Stimulated activated CD4-positive, alpha-beta T cell treated with anti-CD3 and anti-CD28 coated beads, Interleukin-15, amount 100 ng/mL, for 1 hour (primary cell): ENCODE measurements around the gene SVIP.

ENCODE experiments used
- DNase-seq, 2 donors: peaks; one replicate each; pipeline ENCODE4 v3.0.0-alpha.2; 2020; ENCODE audit warnings: low read depth in 1 of 2, low spot score in 1 of 2

The SVIP gene, protein sequence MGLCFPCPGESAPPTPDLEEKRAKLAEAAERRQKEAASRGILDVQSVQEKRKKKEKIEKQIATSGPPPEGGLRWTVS

DNA sequence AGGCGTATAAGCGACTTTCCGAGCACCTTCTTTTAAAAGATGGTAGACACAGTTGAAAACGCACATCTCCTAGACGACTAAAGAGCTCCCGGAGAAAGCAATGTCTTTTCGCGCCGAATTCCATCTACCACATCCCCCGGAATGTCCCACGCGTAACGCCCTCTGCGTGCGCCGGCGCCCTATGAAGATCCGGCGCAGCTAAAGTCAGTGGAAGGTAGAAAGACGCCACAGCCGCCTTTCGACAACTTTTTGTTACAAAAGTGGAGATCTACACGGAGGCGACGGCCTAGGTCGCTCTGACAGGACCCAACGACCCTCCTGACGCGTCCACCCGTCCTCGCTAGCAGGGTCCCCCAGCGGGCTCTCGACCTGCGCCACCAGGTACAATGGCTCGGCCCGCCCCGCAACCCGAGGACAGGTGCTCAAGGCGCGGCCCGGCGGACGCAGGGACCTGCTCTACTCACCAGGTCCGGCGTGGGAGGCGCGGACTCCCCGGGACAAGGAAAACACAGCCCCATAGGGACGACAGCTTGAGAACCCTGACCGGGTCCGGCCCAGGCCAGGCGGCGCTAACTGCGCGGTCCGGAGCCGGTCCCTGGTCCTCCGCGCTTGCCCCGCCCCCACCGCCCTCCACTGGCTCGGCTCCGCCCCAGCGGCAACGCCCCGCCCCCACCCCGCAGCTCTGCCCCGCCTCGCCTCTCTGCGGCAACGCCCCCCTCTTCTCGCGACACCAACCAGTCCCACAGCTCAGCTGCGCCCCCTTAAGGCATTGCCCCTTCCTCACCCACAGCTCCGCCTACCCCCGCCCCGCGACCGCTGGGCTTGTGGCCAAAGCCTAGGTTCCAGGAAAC, at the start of gene SVIP:
Gene SVIP (minus strand): TSS at position 571 of the 851 bp plus-strand sequence. CDS start 53 bp downstream, at position 518.
- DNase-seq = peak; percentile 86 to 90

DNA sequence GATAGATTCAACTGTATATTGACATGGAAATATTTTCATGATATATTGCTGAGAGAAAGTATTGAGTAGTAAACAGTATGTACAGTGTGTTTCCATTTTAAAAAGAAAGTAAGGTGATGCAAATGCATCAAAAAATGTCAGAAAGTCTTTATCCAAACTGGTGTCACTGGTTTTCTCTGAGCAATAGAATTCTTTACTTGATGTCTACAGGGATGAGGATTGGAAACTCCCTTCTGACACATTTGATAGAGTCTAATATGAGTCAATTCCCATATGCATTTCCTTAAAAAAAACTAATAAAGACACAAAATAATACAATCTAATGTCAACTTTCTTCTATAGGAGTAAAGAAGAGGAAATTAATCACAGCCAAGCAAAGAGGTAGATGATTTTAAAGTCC, 49.0 kb upstream of the SVIP start:
- DNase-seq = no peak

DNA sequence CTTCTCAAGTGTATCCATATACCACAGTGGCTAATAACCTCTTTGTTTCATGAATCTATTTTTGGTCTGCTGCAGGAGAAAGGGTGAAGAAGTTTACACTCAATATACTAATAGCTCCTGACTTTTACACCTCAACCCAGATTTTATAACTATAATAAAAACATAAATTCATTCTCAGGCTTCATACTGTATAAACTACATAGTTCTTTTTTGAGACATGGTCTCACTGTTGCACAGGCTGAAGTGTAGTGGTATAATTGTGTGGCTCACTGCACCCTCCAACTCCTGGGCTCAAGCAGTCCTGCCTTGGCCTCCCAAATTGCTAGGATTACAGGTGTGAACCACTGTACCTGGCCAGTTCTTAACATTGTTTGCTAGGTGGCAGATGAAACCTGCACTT, 48.4 kb upstream of the SVIP start:
- DNase-seq = no peak

DNA sequence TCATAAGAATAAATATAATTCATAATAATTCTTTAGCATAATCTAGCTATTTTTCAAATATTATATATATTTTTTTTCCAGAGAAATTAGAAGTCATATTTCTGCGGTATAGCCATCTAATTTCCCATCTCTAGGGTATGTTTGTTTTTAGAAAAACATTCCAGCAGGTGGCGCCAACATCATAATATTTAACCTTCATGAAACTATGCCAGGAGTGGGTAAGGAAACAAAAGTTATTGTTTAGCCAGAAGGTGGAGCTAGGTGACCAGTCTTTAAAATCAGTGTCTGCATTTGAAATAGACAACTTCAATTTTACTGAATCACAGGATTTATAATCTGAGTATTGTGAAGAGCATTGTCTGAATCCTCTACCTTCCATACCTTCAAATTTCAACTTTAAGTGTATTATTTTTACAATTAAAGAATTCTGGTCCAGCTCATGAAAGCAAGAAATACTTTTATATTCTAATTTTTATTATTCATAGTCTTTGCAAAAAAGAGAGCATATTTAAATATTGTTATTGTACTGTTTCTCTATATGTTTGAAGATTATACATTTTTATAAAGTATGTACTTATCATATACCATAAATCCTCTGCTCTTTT, 46.4 kb upstream of the SVIP start:
- DNase-seq = peak in 1 of 2 donors; percentile 10

DNA sequence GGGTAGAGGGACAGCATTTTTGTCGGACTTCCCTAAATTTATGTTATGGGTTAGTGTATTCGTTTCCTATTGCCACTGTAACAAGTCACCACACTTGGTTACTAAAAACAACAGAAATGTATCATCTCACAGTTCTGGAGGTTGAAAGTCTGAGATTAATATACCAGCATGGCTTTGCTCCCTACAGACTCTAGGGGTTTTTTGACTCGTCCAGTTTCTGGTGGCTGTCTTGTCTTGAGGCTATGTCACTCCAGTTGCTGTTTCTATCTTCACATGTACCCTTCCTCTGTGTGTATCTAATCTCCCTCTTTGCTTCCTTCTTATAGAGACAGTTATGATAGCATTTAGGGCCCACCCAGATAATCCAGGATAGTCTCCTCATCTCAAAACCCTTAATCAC, 39.7 kb upstream of the SVIP start:
- no peak for DNase-seq

DNA sequence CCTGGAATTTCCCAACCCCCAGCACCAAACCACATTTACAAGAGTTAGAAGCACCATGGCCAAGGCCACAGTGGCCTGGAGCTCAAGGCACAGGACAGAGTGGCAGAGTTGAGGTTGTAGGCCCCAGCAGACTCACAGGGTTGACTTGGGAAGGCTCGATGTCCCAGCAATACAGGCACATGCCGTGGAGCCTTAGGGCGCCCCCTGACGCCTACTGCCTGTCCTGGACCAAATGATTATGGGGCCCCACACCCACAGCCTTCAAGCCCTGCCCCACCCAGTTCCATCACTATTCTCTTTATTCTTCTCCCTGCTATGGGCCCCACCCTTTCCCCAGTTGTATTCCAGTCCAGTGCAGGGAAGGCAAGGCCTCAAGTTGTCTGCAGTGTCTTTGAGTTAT, 30.6 kb upstream of the SVIP start, which contains the start of gene CCDC179:
Gene CCDC179 (minus strand): TSS at position 234 of the 400 bp plus-strand sequence. CDS start 53 bp downstream, at position 181.
- DNase-seq = no peak

DNA sequence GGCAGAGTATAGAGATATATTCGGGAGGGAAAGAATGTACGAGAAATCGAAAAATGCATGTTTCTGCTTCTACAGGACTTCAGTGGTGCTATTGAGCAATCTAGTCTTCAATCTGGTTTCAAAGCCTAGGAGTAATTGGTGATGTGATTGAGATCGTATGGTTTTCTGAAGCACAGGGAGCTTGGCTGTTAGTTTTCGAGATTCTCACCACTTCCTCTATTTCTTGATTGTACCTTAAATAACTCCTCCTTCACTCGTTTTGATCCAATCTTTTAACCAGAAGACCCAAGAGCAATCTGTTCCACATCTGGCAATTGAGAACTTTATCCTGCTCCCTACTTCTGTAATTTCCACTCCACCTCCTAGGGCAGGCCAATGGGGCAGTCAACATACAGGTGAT, 30.2 kb upstream of the SVIP start:
- DNase-seq = no peak

DNA sequence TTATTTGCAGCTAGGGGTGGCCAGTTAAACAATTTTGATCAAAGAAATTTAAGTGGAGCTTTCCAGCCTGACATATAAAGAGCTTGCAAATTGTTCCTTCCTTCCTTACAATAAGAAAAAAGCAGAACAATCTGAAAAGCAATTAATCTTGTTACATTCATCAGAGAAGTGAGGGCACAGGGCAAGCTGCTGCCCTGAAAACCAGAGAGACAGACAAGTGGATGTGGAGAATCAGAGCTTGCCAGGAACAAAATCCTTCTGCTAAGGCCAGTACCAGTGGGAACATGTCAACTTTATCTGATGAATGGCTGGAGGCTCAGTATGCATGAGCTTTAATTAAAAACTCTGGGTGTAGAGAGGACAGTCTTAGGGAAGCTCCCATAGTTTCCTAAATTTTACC, 21.9 kb upstream of the SVIP start:
- no peak for DNase-seq

DNA sequence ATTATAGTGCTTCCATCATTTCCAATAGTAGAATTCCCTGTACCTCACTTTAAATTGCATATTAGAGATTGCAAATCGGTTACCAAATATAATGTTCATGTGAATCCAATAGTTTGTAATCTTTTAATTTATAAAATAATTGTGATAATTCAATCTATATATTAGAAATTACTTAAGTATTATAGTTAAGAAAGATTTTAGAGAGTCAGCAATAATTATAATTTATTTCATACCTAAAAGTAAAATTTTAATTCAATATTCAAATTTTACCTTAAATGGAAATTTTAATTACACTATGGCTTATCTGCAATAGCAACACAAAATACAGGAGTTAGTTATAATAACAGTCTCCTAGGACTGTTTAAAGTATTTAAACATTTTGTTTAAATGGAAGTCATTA, 17.1 kb upstream of the SVIP start:
- no peak for DNase-seq

DNA sequence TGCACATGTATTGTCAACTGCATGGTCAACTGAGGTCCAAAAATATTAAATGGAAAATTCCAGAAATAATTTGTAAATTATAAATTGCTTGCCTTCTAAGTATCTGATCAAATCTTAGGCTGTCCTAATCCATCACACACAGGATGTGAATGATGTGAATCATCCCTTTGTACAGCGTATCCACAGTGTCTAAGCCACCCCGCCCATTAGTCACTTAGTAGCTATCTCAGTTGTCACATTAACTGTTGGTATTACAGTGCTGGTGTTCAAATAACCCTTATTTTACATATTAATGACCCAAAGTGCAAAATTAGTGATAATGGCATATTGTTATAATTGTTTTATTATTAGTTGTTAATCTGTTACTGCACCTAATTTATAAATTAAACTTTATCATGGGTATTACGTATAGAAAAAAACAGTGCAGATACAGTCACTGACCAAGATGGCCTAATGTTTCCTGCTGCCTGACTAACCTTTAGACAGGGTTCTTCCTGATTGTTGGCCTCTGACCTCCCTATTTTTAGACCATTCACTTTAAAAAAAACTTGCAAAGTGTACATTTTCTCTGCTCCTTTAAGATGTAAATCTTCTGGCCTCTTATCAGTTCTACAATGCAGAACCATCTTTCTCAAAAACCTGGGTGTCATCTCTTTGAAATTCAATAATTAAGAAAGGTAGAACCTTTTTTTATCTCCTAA, 2.9 kb upstream of the SVIP start:
- no peak for DNase-seq

DNA sequence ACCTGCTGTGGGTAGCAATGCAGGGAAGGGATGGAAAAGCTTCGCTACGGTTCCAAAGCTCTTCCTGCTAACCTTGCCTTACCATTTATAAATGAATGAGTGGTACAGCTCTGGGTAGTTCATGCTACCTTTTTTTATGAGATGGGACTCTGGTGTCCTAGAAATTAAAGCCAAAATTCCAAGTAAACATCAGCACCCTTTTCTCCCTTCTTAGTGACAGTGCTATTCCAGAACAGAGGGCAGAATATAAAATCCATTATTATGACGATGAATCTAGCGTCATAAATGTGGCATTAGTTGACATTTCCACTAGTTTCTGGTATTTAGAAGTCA, 447 bp upstream of the SVIP start:
- no peak for DNase-seq

DNA sequence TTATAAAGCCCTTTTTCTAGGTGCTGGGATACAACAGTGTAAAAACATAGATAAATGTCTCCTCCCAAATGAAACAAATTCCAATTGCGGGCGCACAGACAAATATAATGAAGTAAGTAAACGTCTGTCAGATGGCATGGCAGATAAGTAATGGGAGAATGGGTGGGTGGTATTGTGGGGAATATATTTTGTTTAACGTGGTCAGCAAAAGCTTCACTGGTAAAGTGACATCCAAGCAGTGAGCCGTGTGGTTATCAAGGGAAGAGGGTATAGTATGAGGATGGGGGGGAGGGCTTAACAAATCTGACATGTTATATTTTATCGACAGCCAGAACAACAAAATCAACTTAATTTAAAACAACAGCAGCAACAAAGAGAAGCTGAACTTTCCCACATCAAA, 1.2 kb downstream of the SVIP start:
- no peak for DNase-seq

DNA sequence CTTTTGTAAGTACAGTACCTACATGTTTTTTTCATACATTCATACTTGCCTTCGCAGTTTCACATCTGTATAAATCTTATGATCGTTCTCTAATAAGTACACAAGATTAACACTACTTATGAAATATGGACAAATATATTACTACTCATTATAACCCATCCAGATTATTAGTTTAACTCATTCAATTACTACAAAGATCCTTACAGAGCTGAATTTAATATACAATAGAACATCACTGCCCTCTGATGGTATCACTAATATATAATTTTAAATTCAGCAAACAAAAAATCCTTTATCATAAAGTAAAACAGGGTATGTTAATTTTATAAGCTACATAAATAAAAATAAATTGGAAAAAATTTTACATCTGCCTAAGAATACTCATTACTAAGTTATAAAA, 7.4 kb downstream of the SVIP start:
- no peak for DNase-seq

DNA sequence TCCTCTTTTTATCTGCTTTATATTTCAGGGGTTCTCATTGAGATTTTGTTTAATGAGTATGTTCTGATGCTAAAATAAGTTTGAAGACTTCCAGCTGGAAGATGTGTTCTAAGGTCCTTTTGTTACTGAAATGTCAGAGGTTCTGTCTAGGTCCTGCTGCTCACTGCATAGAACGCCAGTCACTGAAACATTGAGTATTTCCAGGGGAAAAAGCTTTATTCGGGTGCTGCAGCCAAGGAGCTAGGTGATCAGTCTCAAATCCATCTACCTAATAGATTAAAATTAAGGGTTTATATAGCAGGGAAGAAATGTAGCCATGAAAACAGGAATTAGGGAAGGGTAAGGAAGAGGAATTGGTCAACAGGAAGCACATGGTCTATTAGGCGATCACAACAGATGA, 19.7 kb downstream of the SVIP start:
- no peak for DNase-seq

DNA sequence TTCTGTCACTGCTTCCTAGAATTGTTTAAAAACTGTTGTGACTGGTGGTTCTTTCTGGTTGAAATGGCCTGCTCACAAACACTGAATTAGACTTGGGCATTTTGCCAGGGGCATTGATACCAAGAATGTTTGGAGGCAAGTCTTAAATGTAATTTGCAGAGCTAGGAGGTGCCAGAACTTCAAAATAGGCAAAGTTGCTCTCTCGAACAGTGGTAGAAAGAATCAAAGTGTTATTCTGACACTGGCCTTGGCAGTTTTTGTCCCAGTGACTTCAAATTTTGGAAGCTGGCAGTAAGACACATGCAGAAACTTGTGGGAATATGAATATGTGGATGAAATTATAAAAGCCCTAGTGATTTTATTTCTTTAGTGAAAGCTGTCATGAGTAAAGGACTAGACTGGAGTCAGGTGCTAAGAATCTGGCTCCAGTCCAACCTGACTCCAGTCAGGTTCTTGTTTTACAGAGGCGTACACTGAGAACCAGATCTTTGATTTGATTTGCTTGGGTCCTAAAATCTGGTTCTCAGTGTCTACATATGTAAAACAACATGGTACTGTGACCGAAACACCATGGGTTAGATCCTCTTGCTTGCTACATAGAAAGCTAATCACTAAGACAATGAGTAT, 20.9 kb downstream of the SVIP start:
- DNase-seq = no peak

DNA sequence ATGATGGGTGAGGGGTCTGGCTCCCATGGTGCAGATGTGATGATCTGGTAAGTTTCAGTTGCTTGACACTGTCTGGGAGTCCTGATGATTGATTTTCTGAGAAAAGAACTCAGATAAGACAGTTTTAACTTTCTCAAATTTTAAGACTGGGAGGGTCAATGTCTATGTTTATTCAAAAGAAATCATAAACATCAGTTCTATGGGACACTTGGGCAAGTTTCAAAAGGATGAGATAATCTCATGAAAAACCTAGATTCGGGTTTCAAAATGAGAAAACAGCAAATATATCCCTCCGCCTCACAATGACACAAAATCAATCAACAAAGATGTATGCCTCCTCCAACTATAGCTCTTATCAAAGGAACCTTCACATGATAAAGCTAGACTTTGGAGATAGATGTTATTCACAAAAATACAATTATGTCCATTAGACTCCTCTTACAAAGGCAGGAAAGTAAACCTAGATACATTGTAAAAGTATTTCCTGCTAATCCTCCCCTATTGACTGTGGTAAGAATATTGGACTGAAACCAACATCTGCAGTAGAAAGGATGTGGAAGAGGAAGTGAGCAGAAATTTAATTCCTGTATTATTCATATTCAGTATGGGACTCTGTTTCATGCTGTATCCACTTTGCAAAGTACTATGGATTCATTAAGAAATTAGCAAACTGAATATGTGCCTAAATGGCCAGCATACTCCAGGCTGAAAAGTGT, 21.6 kb downstream of the SVIP start:
- no peak for DNase-seq

DNA sequence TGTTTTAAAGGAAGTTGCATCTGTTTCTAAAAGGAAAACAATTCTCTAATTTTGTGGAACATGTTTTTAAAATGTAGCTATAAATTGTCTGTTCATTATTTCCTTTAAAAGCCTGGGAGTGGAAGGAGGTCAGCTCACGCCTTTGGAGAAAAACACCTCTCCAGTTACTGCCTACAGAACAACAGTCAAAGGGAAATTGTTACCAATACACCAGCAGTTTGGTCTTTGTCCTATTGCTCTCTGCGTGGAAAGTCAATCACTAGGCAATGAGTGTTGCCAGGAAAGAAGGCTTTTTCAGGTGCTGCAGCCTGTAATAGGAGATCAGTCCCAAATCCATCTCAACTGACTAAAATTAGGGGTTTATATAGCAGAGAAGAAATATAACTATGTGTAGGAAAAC, 22.2 kb downstream of the SVIP start:
- DNase-seq = no peak

DNA sequence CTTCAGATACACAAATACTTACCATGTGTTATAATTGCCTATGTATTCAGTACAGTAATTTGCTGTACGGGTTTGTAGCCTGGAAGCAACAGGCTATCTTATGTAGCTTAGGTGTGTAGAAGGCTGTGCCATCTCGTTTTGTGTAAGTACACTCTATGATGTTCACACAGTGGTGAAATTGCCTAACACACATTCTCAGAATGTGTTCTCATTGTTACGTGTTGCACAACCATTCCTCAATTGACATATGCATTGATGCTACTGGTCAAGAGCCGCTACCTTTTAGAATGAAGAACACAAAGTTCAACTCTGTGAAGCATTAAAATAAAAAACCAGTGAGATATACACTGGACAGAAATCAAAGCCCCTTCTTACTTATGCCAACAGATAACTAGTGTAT, 26.7 kb downstream of the SVIP start:
- no peak for DNase-seq

DNA sequence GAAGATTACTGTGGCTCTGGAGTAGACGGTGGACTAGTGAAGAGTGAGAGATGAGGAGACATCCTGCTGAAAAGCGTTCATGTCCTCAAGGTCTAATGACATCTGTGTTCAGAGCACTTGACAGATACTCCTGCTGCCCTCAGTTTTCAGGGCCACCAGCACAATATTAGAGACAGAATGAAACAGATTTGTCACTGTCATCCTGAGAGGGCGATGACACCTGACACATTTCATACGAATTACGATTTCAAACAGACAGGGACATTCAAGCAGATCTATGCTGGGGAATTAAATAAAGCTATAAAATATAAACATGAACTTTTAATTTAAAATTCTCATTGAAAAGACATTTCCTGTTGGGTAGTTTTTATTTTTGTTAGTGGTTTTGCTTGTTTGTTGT, 29.1 kb downstream of the SVIP start:
- no peak for DNase-seq

DNA sequence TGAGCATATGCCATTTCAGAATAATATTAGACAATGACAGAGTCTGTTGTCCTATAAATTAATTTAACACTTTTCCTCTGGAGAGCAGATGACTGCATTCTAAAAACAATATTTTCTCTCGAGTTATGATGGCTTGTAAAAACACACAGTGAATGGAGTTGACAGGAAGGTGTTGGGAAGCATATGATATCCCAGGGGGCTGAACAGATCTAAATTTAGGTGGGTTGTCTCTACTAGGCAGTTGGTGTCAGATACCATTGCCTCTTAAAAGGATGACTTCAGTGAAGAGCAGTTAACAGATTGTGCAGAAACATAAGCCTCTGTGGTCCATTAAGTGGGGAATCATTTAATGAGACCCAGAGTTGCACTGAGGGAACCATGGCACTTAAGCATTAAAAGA, 30.7 kb downstream of the SVIP start:
- no peak for DNase-seq

DNA sequence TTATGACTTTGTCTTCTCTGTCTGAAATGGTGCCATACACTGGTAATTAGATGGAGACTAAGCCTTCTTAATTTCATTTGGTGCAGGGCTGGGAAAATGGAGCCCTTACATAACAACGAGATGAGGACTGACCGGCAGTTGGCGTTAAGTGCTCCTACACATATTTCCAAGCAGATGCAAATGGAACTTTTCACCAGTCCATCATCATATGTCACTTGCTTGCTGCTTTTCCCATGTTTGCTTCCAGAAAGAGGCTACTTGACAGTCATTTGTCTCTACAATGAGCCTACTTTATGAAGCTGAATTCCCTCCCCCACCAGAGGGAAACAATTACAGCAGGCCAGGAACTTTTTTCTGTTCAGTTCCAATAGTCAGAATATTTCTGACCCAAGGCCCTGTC, 32.6 kb downstream of the SVIP start:
- no peak for DNase-seq
